H1 (cell line): Measurements from ENCODE around the gene CAPS. TPM values are rescaled to one million over a fixed set of nuclear protein-coding genes. Genes with fewer than 3 reads are reported as not detected.

Source experiments
- CTCF ChIA-PET: fragments of 300-600 bp; sonication (Branson Sonifier 250); formaldehyde crosslinking; loops from one replicate; lab custom pipeline; 2021; ENCODE audit not compliant: partially characterized antibody; lab: Charles Lee
- POLR2A ChIA-PET: fragments of 300-600 bp; sonication (Branson Sonifier 250); formaldehyde crosslinking; loops from one replicate; lab custom pipeline; 2021; ENCODE audit warnings: inconsistent platforms; ENCODE audit not compliant: partially characterized antibody; lab: Charles Lee
- DNase-seq, 2 experiments: peaks; one replicate each; pipeline versions ENCODE4 v3.0.0 to v3.0.0-alpha.2; 2010 to 2022; ENCODE audit warnings: low spot score in 2 of 2, low read depth in 1 of 2, mixed read lengths in 1 of 2
- FAIRE-seq: peaks from 2 replicates; lab custom pipeline; 2011; peaks lifted over from hg19 to GRCh38; lab: Jason Lieb, UNC
- H2AFZ ChIP-seq: 2 replicates; pipeline ENCODE4 v1.8.1; 2012; ENCODE audit warnings: low read length, inconsistent platforms
- H2AK5ac ChIP-seq: 2 replicates; pipeline ENCODE4 v1.6.1; 2013; ENCODE audit warnings: low read depth, low read length
- H2BK120ac ChIP-seq: replicated peaks from 2 replicates; pipeline ENCODE3; 2013; ENCODE audit warnings: low read depth, low read length, inconsistent platforms
- H2BK12ac ChIP-seq: 2 replicates; pipeline ENCODE4 v1.6.1; 2013; ENCODE audit warnings: low read depth, low read length
- H2BK15ac ChIP-seq: 2 replicates; pipeline ENCODE4 v1.6.1; 2013; ENCODE audit warnings: low read length
- H2BK20ac ChIP-seq: 2 replicates; pipeline ENCODE4 v1.6.1; 2013; ENCODE audit warnings: low read length
- H2BK5ac ChIP-seq: 2 replicates; pipeline ENCODE4 v1.6.1; 2013; ENCODE audit warnings: low read depth, low read length
- H3K14ac ChIP-seq: 2 replicates; pipeline ENCODE4 v1.6.1; 2013; ENCODE audit warnings: inconsistent platforms; ENCODE audit not compliant: insufficient read length
- H3K18ac ChIP-seq: 2 replicates; pipeline ENCODE4 v1.6.1; 2013; ENCODE audit warnings: low read length; ENCODE audit errors: extremely low read depth
- H3K23ac ChIP-seq: 2 replicates; pipeline ENCODE4 v1.6.1; 2013; ENCODE audit warnings: inconsistent platforms; ENCODE audit not compliant: insufficient read length
- H3K23me2 ChIP-seq: 2 replicates; pipeline ENCODE4 v1.6.1; 2013; ENCODE audit warnings: low read depth, low read length
- H3K27ac ChIP-seq: 2 replicates; pipeline ENCODE4 v1.6.1; 2011; ENCODE audit warnings: low read depth, low read length, inconsistent platforms
- H3K27me3 ChIP-seq, 4 experiments: replicated peaks in 1 of 4; 1 replicate in 1 of 4; 2 replicates in 3 of 4; pipeline versions ENCODE4 v1.6.1 to v1.8.1; 2011 to 2013; ENCODE audit warnings: low read length in 3 of 4, mild to moderate bottlenecking in 3 of 4, inconsistent platforms in 2 of 4, mixed read lengths in 2 of 4, moderate library complexity in 1 of 4; ENCODE audit not compliant: control insufficient read depth in 3 of 4, insufficient read depth in 3 of 4; ENCODE audit errors: extremely low read depth in 1 of 4
- H3K36me3 ChIP-seq, 4 experiments: 2 replicates each; pipeline versions ENCODE4 v1.6.1 to v1.8.1; 2011 to 2013; ENCODE audit warnings: mild to moderate bottlenecking in 4 of 4, low read length in 3 of 4, moderate library complexity in 2 of 4, control low read depth in 1 of 4, inconsistent platforms in 1 of 4; ENCODE audit not compliant: insufficient read depth in 4 of 4, control insufficient read depth in 2 of 4
- H3K4ac ChIP-seq: replicated peaks from 2 replicates; pipeline ENCODE3; 2013; ENCODE audit warnings: low read length, low read depth, mixed read lengths, inconsistent platforms; ENCODE audit not compliant: insufficient read length
- H3K4me1 ChIP-seq, 4 experiments: replicated peaks in 1 of 4; 1 replicate in 1 of 4; 2 replicates in 3 of 4; pipeline versions ENCODE4 v1.6.1 to v1.8.1; 2011 to 2013; ENCODE audit warnings: low read length in 3 of 4, inconsistent platforms in 2 of 4, mixed read lengths in 1 of 4; ENCODE audit not compliant: insufficient read depth in 4 of 4, control insufficient read depth in 3 of 4
- H3K4me2 ChIP-seq, 2 experiments: 2 replicates each; pipeline versions ENCODE4 v1.6.1 to v1.8.1; 2011 to 2013; ENCODE audit warnings: low read depth in 2 of 2, low read length in 2 of 2, control low read depth in 1 of 2, inconsistent platforms in 1 of 2, mild to moderate bottlenecking in 1 of 2; ENCODE audit not compliant: insufficient read depth in 1 of 2
- H3K4me3 ChIP-seq, 4 experiments: fragments of 200-600, 300-600 bp in 1 of 4; sonication (generic), shearing (Covaris generic), sonication (Bioruptor Twin) in 1 of 4; 2 replicates each; pipeline versions ENCODE4 v1.5.1 to v1.8.1; 2011 to 2016; ENCODE audit warnings: low read length in 4 of 4, low read depth in 3 of 4, control low read depth in 2 of 4, inconsistent platforms in 2 of 4, mild to moderate bottlenecking in 2 of 4, mixed read lengths in 1 of 4, moderate library complexity in 1 of 4; ENCODE audit not compliant: insufficient read depth in 2 of 4; ENCODE audit errors: extremely low read depth in 1 of 4
- H3K56ac ChIP-seq: replicated peaks from 2 replicates; pipeline ENCODE3; 2013; ENCODE audit warnings: low read depth, mild to moderate bottlenecking, mixed read lengths, low read length, inconsistent platforms; ENCODE audit not compliant: insufficient read length
- H3K79me1 ChIP-seq: 2 replicates; pipeline ENCODE4 v1.6.1; 2013; ENCODE audit warnings: low read depth, low read length, control low read depth
- H3K79me2 ChIP-seq, 2 experiments: 2 replicates each; pipeline versions ENCODE4 v1.6.1 to v1.8.1; 2012 to 2013; ENCODE audit warnings: low read length in 2 of 2, mild to moderate bottlenecking in 2 of 2, inconsistent platforms in 1 of 2; ENCODE audit not compliant: insufficient read depth in 2 of 2, control insufficient read depth in 1 of 2
- H3K9ac ChIP-seq, 4 experiments: replicated peaks in 1 of 4; 1 replicate in 1 of 4; 2 replicates in 3 of 4; pipeline versions ENCODE4 v1.6.1 to v1.8.1; 2011 to 2013; ENCODE audit warnings: low read depth in 3 of 4, low read length in 3 of 4, control low read depth in 2 of 4, mild to moderate bottlenecking in 2 of 4, moderate library complexity in 2 of 4, inconsistent platforms in 1 of 4; ENCODE audit errors: extremely low read depth in 1 of 4
- H3K9me3 ChIP-seq, 2 experiments: 2 replicates each; pipeline versions ENCODE4 v1.6.1 to v1.8.1; 2012 to 2013; ENCODE audit warnings: mild to moderate bottlenecking in 2 of 2, moderate library complexity in 2 of 2, control low read depth in 1 of 2, inconsistent platforms in 1 of 2, low read depth in 1 of 2, low read length in 1 of 2, mixed read lengths in 1 of 2; ENCODE audit not compliant: insufficient read depth in 2 of 2
- H4K20me1 ChIP-seq, 2 experiments: replicated peaks in 1 of 2; 2 replicates each; pipeline versions ENCODE3 to v1.8.1; 2011 to 2013; ENCODE audit warnings: inconsistent platforms in 2 of 2, low read length in 2 of 2, mild to moderate bottlenecking in 1 of 2; ENCODE audit not compliant: insufficient read depth in 2 of 2, control insufficient read depth in 1 of 2
- H4K5ac ChIP-seq: 2 replicates; pipeline ENCODE4 v1.6.1; 2013; ENCODE audit warnings: low read length, low read depth, mixed read lengths, inconsistent platforms; ENCODE audit not compliant: insufficient read length
- H4K8ac ChIP-seq: 2 replicates; pipeline ENCODE4 v1.8.0; 2013; ENCODE audit warnings: mild to moderate bottlenecking, moderate library complexity, low read length, inconsistent platforms; ENCODE audit not compliant: insufficient read depth; ENCODE audit errors: extremely low read depth
- H4K91ac ChIP-seq: replicated peaks from 2 replicates; pipeline ENCODE3; 2013; ENCODE audit warnings: low read length, mixed read lengths, inconsistent platforms; ENCODE audit not compliant: insufficient read length
- ATF3 ChIP-seq: IDR thresholded peaks from 2 replicates; pipeline ENCODE4 v1.6.1; 2011; ENCODE audit warnings: low read depth, mild to moderate bottlenecking, low read length; ENCODE audit not compliant: insufficient read depth
- CBX5 ChIP-seq: fragments of 300-800, 300-1000 bp; sonication (generic); IDR thresholded peaks from 2 replicates; pipeline ENCODE4 v1.7.1; 2016; ENCODE audit warnings: antibody characterized with exemption, low read length, low read depth
- CREB1 ChIP-seq: IDR thresholded peaks from 2 replicates; pipeline ENCODE4 v1.6.1; 2012; ENCODE audit warnings: inconsistent platforms
- CTBP2 ChIP-seq: IDR thresholded peaks from 2 replicates; pipeline ENCODE4 v1.7.0; 2011; ENCODE audit warnings: borderline replicate concordance, mild to moderate bottlenecking, moderate library complexity, mixed read lengths, low read length; ENCODE audit not compliant: insufficient read depth, insufficient read length
- FOSL1 ChIP-seq: IDR thresholded peaks from 2 replicates; pipeline ENCODE4 v1.6.1; 2011; ENCODE audit warnings: mild to moderate bottlenecking, low read depth, low read length, moderate library complexity; ENCODE audit not compliant: insufficient read depth
- GABPA ChIP-seq: IDR thresholded peaks from 2 replicates; pipeline ENCODE4 v1.6.1; 2011; ENCODE audit warnings: mild to moderate bottlenecking, low read length, moderate library complexity, borderline replicate concordance; ENCODE audit not compliant: insufficient read depth
- NRF1 ChIP-seq: IDR thresholded peaks from 2 replicates; pipeline ENCODE4 v1.6.1; 2011; ENCODE audit warnings: mild to moderate bottlenecking, low read depth, low read length, improper control_type of control experiment
- POLR2A ChIP-seq, 2 experiments: IDR thresholded peaks; 1 replicate in 1 of 2; 2 replicates in 1 of 2; pipeline ENCODE4 v1.6.1; 2011; ENCODE audit warnings: low read depth in 2 of 2, low read length in 2 of 2, mild to moderate bottlenecking in 2 of 2; ENCODE audit errors: control extremely low read depth in 1 of 2
- POLR2AphosphoS5 ChIP-seq: IDR thresholded peaks from 2 replicates; pipeline ENCODE4 v1.6.1; 2011; ENCODE audit warnings: low read depth, low read length
- SIN3A ChIP-seq, 2 experiments: IDR thresholded peaks in 1 of 2; conservative IDR thresholded peaks in 1 of 2; 2 replicates each; pipeline ENCODE4 v1.6.1; 2011 to 2012; ENCODE audit warnings: low read length in 2 of 2, improper control_type of control experiment in 1 of 2, low read depth in 1 of 2, mild to moderate bottlenecking in 1 of 2
- SIRT6 ChIP-seq: IDR thresholded peaks from one replicate; pipeline ENCODE4 v1.7.1; 2012; ENCODE audit warnings: low read length, inconsistent platforms
- TAF7 ChIP-seq: optimal IDR thresholded peaks from 2 replicates; pipeline ENCODE3; 2011; ENCODE audit warnings: low read depth, mild to moderate bottlenecking, inconsistent platforms, low read length, moderate library complexity, borderline replicate concordance
- TEAD4 ChIP-seq: IDR thresholded peaks from 2 replicates; pipeline ENCODE4 v1.6.1; 2012; ENCODE audit warnings: low read depth, low read length, inconsistent platforms, mixed read lengths
- WGBS, 2 experiments: shearing (Covaris generic) in 1 of 2; methylation state at CpG; one replicate each; pipeline versions ENCODE4 v1.1.6 to v1.1.7; 2013 to 2015; ENCODE audit warnings: low lambda C conversion rate in 2 of 2, mixed read lengths in 2 of 2, inconsistent platforms in 1 of 2, low coverage in 1 of 2, missing lambda C conversion rate in 1 of 2; ENCODE audit not compliant: insufficient replicate concordance in 2 of 2, insufficient coverage in 1 of 2, insufficient read length in 1 of 2; ENCODE audit errors: extremely low coverage in 1 of 2, missing lambda C conversion rate in 1 of 2; 5-methylcytosine and 5-hydroxymethylcytosine counted together
- polyA plus RNA-seq, 7 experiments: library from polyadenylated mRNA; depleted of rRNA in 3 of 7; stranded (reverse) in 5 of 7; unstranded in 2 of 7; fragments of >200 nt in 5 of 7; fragments of 200-250 nt in 2 of 7; gene quantifications; 1 replicate in 5 of 7; 2 replicates in 1 of 7; 4 replicates in 1 of 7; pipeline versions ENCODE4 v1.2.1 to v1.2.3, GENCODE V29; 2011 to 2013; ENCODE audit warnings: missing spikeins in 2 of 7, mixed read lengths in 2 of 7
- total RNA-seq: library from RNA; stranded (reverse); fragmentation: NEBNext Ultra II Directional; extraction: Animal tissue kit (Norgen Biotek cat#: 25700); gene quantifications from 2 replicates; pipeline ENCODE4 v1.2.1, GENCODE V29; 2021

CAPS gene
- total and polyA plus RNA-seq, 2 of the 8 experiments (the other 6 are each of a cell fraction or from before 2014, with no cell fraction given), result 2.1 to 2.4 TPM

DNA sequence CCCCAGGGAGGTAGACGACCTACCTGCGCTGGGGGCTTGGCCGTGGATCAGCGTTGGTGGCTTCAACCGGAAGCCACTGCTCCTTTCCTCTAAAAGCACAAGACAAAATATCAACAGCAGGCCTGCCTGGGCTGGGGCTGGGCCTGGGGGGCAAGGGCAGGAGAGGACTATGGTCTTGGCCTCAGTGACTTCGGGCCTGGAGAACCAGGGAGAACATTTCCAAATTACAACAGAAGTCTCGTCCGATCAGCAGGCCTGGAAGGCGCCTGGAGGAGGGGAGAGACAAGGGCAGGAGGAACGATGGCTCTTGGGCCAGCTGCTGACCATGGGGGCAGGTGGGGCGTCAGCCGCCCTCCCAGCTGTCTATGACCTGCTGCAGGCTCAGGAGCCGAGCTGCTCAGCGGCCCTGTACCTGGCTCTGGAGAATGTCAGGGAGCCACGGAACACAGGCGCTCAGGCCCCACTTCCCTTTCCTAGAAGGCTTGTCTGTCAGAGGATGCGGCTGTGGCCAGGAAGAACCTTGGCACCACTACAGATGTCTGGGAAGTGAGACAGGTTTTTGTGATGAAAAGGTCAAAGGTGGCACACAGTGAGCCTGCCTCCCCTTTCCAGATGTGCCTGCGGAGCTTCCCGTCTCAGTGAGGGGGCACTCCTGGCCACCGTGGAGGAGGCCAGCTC, 19.5 kb downstream of the CAPS start:
- no peak overlapping the region for H3K56ac ChIP-seq
- H3K27ac ChIP-seq, result no peak overlapping the region
- H3K14ac ChIP-seq, result no peak overlapping the region
- H3K4ac ChIP-seq, result no peak overlapping the region
- ChIA-PET POLR2A (no interaction called here), CTCF (interaction anchor here (1.5 to 2.1 kb wide), 3 partner anchors 10 to 107 kb away, joined by 3 to 6 read pairs (median 5); no protein-coding TSS in a partner anchor)
- H3K4me3 ChIP-seq, result no peak overlapping the region
- peaks cover 0 to 8% of the 10 kb centered on the region in 2 experiments; a peak in 1 of 4 replicates for H3K79me2 ChIP-seq
- peaks cover 15% of the 10 kb centered on the region for H3K79me1 ChIP-seq
- H3K9ac ChIP-seq, result no peak overlapping the region
- no peak overlapping the region for H3K18ac ChIP-seq
- no peak overlapping the region for H2BK20ac ChIP-seq
- peaks cover 7 to 22% (median 16%) of the 10 kb centered on the region in 4 experiments; a peak in 7 of 8 replicates for H3K36me3 ChIP-seq
- H3K23ac ChIP-seq, result no peak overlapping the region
- WGBS, 2 experiments, result 90% methylated on average over 20 of the region's 20 CpGs; no CpG with 5 or more reads in 1 of the 2 experiments
- DNase-seq, result no peak
- H3K27me3 ChIP-seq, result no peaks in the 10 kb centered on the region
- no peak overlapping the region for H2BK120ac ChIP-seq
- H2AK5ac ChIP-seq, result no peak overlapping the region
- no peak overlapping the region for H2BK5ac ChIP-seq
- H2BK15ac ChIP-seq, result no peak overlapping the region
- peak overlapping the region; percentile 45; the same call in 1 of the 2 replicates for H4K8ac ChIP-seq
- no peak overlapping the region for H2AFZ ChIP-seq
- H4K20me1 ChIP-seq, result peaks cover 8 to 25% of the 10 kb centered on the region in 2 experiments
- H2BK12ac ChIP-seq, result no peak overlapping the region
- H4K91ac ChIP-seq, result no peak overlapping the region
- no peaks in the 10 kb centered on the region for H3K4me1 ChIP-seq
- no peak overlapping the region for H4K5ac ChIP-seq
- FAIRE-seq, result no peak
- H3K9me3 ChIP-seq, result no peaks in the 10 kb centered on the region
- H3K23me2 ChIP-seq, result no peaks in the 10 kb centered on the region
- no peak overlapping the region for H3K4me2 ChIP-seq
- TF ChIP-seq SIN3A (conservative IDR thresholded peaks at IDR 0.05 in 1 of 2, IDR thresholded peaks at IDR 0.05 in 1 of 2; ENCODE audit: low read depth in 1 of 2, low read length in 2 of 2), result no peak
- TF ChIP-seq TAF7, result no peak
- TF ChIP-seq GABPA, result no peak
- no peak for TF ChIP-seq CREB1
- TF ChIP-seq CBX5, result no peak
- TF ChIP-seq NRF1, result no peak
- TF ChIP-seq SIRT6, result no peak
- TF ChIP-seq ATF3, result no peak
- TF ChIP-seq POLR2AphosphoS5, result no peak
- TF ChIP-seq POLR2A (IDR thresholded peaks at IDR 0.05; ENCODE audit: control extremely low read depth in 1 of 2, low read depth in 2 of 2, low read length in 2 of 2), result no peak
- TF ChIP-seq CTBP2, result no peak
- no peak for TF ChIP-seq TEAD4
- no peak for TF ChIP-seq FOSL1
